Measurements from ENCODE around the gene C20orf204. TPM values are rescaled to one million over a fixed set of nuclear protein-coding genes. Genes with fewer than 3 reads are reported as not detected.

The C20orf204 gene
- polyA plus RNA-seq: not detected in 2 replicates

GRCh38 chr20:64035933-64036345, at the start of gene C20orf204:
C20orf204 (plus strand) TSS chr20:64036182; CDS start chr20:64036324, 142 bp downstream.

GRCh38 chr20:64049060-64049877, 13.3 kb downstream of the C20orf204 start, which contains the start of gene SOX18:
SOX18 (minus strand) TSS chr20:64049639; CDS start chr20:64049516, 123 bp downstream.

GRCh38 chr20:64062596-64063388, 26.8 kb downstream of the C20orf204 start, which contains the start of gene TCEA2:
TCEA2 (plus strand) TSS chr20:64063198; CDS start chr20:64063313, 115 bp downstream.

GRCh38 chr20:64079273-64080012, 43.5 kb downstream of the C20orf204 start, which contains the start of gene RGS19:
RGS19 (minus strand) TSS chr20:64079518; CDS start chr20:64076886, 2,632 bp downstream.

GRCh38 chr20:64080013-64080812, 44.2 kb downstream of the C20orf204 start, which contains the start of gene OPRL1:
OPRL1 (plus strand) TSS chr20:64080082; CDS start chr20:64092721, 12,639 bp downstream.

GRCh38 chr20:64083804-64084684, 48.1 kb downstream of the C20orf204 start, which contains the start of gene LKAAEAR1:
LKAAEAR1 (minus strand) TSS chr20:64084398; CDS start chr20:64084219, 179 bp downstream.

Other genes with a start within 250 kb of the C20orf204 start
- gene ZBTB46, start 204.9 kb upstream of the C20orf204 start, polyA plus RNA-seq: 2.8 and 6.3 TPM in 2 replicates
- gene ABHD16B, start 174.7 kb upstream of the C20orf204 start, polyA plus RNA-seq: not detected in 2 replicates
- 7.6 and 9.1 TPM in 2 replicates for gene TPD52L2, start 170.9 kb upstream of the C20orf204 start, polyA plus RNA-seq
- gene DNAJC5, start 141.1 kb upstream of the C20orf204 start, polyA plus RNA-seq: 8.3 and 9.6 TPM in 2 replicates
- gene UCKL1, start 79.8 kb upstream of the C20orf204 start, polyA plus RNA-seq: 3.1 and 5.6 TPM in 2 replicates
- 0.05 and 0.06 TPM in 2 replicates for gene ZNF512B, start 66.3 kb upstream of the C20orf204 start, polyA plus RNA-seq
- 0.25 and 0.73 TPM in 2 replicates for gene SAMD10, start 56.5 kb upstream of the C20orf204 start, polyA plus RNA-seq
- 11.7 and 17.3 TPM in 2 replicates for gene PRPF6, start 55.0 kb upstream of the C20orf204 start, polyA plus RNA-seq
- gene SOX18, start 13.5 kb downstream of the C20orf204 start, polyA plus RNA-seq: 0.29 TPM in 1 of 2 replicates, not detected in the other
- gene TCEA2, start 27.0 kb downstream of the C20orf204 start, polyA plus RNA-seq: 42.6 and 72.7 TPM in 2 replicates
- 0.36 TPM in 1 of 2 replicates, not detected in the other for gene RGS19, start 43.3 kb downstream of the C20orf204 start, polyA plus RNA-seq
- gene OPRL1, start 43.9 kb downstream of the C20orf204 start, polyA plus RNA-seq: 0.13 TPM in 1 of 2 replicates, not detected in the other
- not detected in 2 replicates for gene LKAAEAR1, start 48.2 kb downstream of the C20orf204 start, polyA plus RNA-seq
- gene NPBWR2, start 71.4 kb downstream of the C20orf204 start, polyA plus RNA-seq: not detected in 2 replicates
- 0.75 and 2.0 TPM in 2 replicates for gene MYT1, start 128.3 kb downstream of the C20orf204 start, polyA plus RNA-seq
- gene PCMTD2, start 219.6 kb downstream of the C20orf204 start, polyA plus RNA-seq: 20.9 and 22.6 TPM in 2 replicates

Measured in Purkinje cell (primary cell).